Keratinocyte (primary cell): ENCODE measurements around the gene UMODL1. TPM values are rescaled to one million over a fixed set of nuclear protein-coding genes. Genes with fewer than 3 reads are reported as not detected.
A peak's percentile ranks its signal among the peaks of the same experiment; 100 is the strongest.

Experiments
- DNase-seq: peaks from one replicate; pipeline ENCODE4 v3.0.0-alpha.2; 2011; ENCODE audit warnings: low read depth, missing footprints, low spot score
- FAIRE-seq: peaks from 2 replicates; lab custom pipeline; 2011; peaks lifted over from hg19 to GRCh38; lab: Jason Lieb, UNC
- H2AFZ ChIP-seq: 2 replicates; pipeline ENCODE4 v1.6.0; 2012; ENCODE audit warnings: low read length, control low read depth, inconsistent platforms; ENCODE audit not compliant: control insufficient read depth
- H3K27ac ChIP-seq: 2 replicates; pipeline ENCODE4 v1.5.1; 2011; ENCODE audit warnings: low read length; ENCODE audit not compliant: control insufficient read depth, insufficient read depth
- H3K27me3 ChIP-seq: 3 replicates; pipeline ENCODE4 v1.6.0; 2011; ENCODE audit warnings: low read length; ENCODE audit not compliant: control insufficient read depth, insufficient read depth; ENCODE audit errors: extremely low read depth
- H3K36me3 ChIP-seq, 2 experiments: 2 replicates in 1 of 2; 3 replicates in 1 of 2; pipeline ENCODE4 v1.5.1; 2011; ENCODE audit warnings: low read length in 2 of 2, mild to moderate bottlenecking in 1 of 2; ENCODE audit not compliant: control insufficient read depth in 2 of 2, insufficient read depth in 2 of 2; ENCODE audit errors: extremely low read depth in 1 of 2
- H3K4me1 ChIP-seq: 3 replicates; pipeline ENCODE4 v1.5.1; 2011; ENCODE audit warnings: low read length; ENCODE audit not compliant: control insufficient read depth, insufficient read depth; ENCODE audit errors: extremely low read depth
- H3K4me2 ChIP-seq: 3 replicates; pipeline ENCODE4 v1.6.0; 2011; ENCODE audit warnings: low read depth, low read length; ENCODE audit not compliant: control insufficient read depth, insufficient read depth; ENCODE audit errors: extremely low read depth
- H3K4me3 ChIP-seq, 3 experiments: fragments of 200-600 bp in 1 of 3; sonication (generic) in 1 of 3; 2 replicates in 2 of 3; 3 replicates in 1 of 3; pipeline ENCODE4 v1.5.1; 2011 to 2016; ENCODE audit warnings: low read length in 3 of 3, mild to moderate bottlenecking in 3 of 3, control low read depth in 2 of 3, inconsistent platforms in 1 of 3, low read depth in 1 of 3, mixed read lengths in 1 of 3, mixed run types in 1 of 3, moderate library complexity in 1 of 3; ENCODE audit not compliant: control insufficient read depth in 2 of 3, insufficient read depth in 2 of 3; ENCODE audit errors: extremely low read depth in 1 of 3
- H3K79me2 ChIP-seq: 2 replicates; pipeline ENCODE4 v1.6.0; 2012; ENCODE audit warnings: low read length; ENCODE audit not compliant: control insufficient read depth, insufficient read depth
- H3K9ac ChIP-seq: 3 replicates; pipeline ENCODE4 v1.6.0; 2011; ENCODE audit warnings: low read length; ENCODE audit not compliant: control insufficient read depth, insufficient read depth; ENCODE audit errors: extremely low read depth
- H3K9me1 ChIP-seq: 3 replicates; pipeline ENCODE4 v1.6.0; 2011; ENCODE audit warnings: low read length; ENCODE audit not compliant: control insufficient read depth, insufficient read depth; ENCODE audit errors: extremely low read depth
- H3K9me3 ChIP-seq: 2 replicates; pipeline ENCODE4 v1.5.1; 2012; ENCODE audit warnings: low read depth, low read length; ENCODE audit not compliant: control insufficient read depth
- H4K20me1 ChIP-seq: 3 replicates; pipeline ENCODE4 v1.6.0; 2011; ENCODE audit warnings: low read length; ENCODE audit not compliant: control insufficient read depth, insufficient read depth; ENCODE audit errors: extremely low read depth
- EZH2 ChIP-seq: IDR thresholded peaks from one replicate; pipeline ENCODE4 v1.6.1; 2012; ENCODE audit warnings: inconsistent platforms, mild to moderate bottlenecking, low read length, moderate library complexity
- dilution Hi-C: fragments of 300-500 bp; cut with MboI; formaldehyde crosslinking; loops from one replicate; pipeline ENCODE4 v1.7.0; 2020; ENCODE audit warnings: low sequenced_read_pairs; ENCODE audit not compliant: extremely low pct_ligation_motif_present
- polyA plus RNA-seq, 5 experiments: library from polyadenylated mRNA; depleted of rRNA in 3 of 5; stranded (reverse) in 3 of 5; stranded (forward) in 1 of 5; unstranded in 1 of 5; fragments of >200 nt; gene quantifications; 1 replicate in 1 of 5; 2 replicates in 3 of 5; 3 replicates in 1 of 5; pipeline versions ENCODE4 v1.2.1 to v1.2.3, GENCODE V29; 2011 to 2012; ENCODE audit warnings: missing spikeins in 2 of 5, low read depth in 1 of 5, low replicate concordance in 1 of 5
- TF ChIP-seq, protein P1 (sequence below), 3 experiments: IDR thresholded peaks in 1 of 3; conservative IDR thresholded peaks in 1 of 3; optimal IDR thresholded peaks in 1 of 3; 2 replicates in 2 of 3; 3 replicates in 1 of 3; pipeline versions ENCODE3 to v1.5.1; 2011; ENCODE audit warnings: low read length in 3 of 3, mild to moderate bottlenecking in 3 of 3, moderate library complexity in 2 of 3, control low read depth in 1 of 3, inconsistent platforms in 1 of 3; ENCODE audit not compliant: insufficient read depth in 2 of 3; ENCODE audit errors: extremely low read depth in 1 of 3

Gene UMODL1
- polyA plus RNA-seq, 1 donor (not counting 4 experiments of a cell fraction or from before 2014, with no cell fraction given) = 0.03 TPM

DNA sequence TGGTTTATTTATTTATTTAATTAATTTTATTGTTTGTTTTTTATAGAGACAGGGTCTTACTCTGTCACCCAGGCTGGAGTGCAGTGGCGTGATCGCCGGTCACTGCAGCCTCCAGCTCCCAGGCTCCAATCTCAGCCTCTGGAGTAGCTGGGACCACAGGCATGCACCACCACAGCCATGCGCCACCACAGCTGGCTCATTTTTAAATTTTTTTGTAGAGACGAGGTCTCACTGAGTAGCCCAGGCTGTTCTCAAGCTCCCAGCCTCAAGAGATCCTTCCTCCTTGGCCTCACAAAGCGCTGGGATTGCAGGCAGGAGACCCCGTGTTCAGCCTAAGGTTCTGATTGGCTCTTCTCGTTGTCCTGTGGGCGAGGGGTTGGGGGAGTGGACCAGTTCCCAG lies 22.1 kb downstream of the UMODL1 start:
- H3K4me1 ChIP-seq = peaks cover 20% of the 10 kb centered on the region
- dilution Hi-C loops = no loop called here
- H3K36me3 ChIP-seq = no peaks in the 10 kb centered on the region
- no peak for TF ChIP-seq EZH2
- TF ChIP-seq, protein P1, sequence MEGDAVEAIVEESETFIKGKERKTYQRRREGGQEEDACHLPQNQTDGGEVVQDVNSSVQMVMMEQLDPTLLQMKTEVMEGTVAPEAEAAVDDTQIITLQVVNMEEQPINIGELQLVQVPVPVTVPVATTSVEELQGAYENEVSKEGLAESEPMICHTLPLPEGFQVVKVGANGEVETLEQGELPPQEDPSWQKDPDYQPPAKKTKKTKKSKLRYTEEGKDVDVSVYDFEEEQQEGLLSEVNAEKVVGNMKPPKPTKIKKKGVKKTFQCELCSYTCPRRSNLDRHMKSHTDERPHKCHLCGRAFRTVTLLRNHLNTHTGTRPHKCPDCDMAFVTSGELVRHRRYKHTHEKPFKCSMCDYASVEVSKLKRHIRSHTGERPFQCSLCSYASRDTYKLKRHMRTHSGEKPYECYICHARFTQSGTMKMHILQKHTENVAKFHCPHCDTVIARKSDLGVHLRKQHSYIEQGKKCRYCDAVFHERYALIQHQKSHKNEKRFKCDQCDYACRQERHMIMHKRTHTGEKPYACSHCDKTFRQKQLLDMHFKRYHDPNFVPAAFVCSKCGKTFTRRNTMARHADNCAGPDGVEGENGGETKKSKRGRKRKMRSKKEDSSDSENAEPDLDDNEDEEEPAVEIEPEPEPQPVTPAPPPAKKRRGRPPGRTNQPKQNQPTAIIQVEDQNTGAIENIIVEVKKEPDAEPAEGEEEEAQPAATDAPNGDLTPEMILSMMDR (optimal IDR thresholded peaks at IDR 0.05 in 1 of 3, IDR thresholded peaks at IDR 0.05 in 1 of 3, conservative IDR thresholded peaks at IDR 0.05 in 1 of 3; ENCODE audit: extremely low read depth in 1 of 3, insufficient read depth in 2 of 3, low read length in 3 of 3) = no peak
- no peak overlapping the region for H3K4me3 ChIP-seq
- H3K27me3 ChIP-seq = peaks cover 20% of the 10 kb centered on the region
- H3K4me2 ChIP-seq = no peak overlapping the region
- no peak overlapping the region for H2AFZ ChIP-seq
- H3K27ac ChIP-seq = no peak overlapping the region
- H3K9me3 ChIP-seq = no peaks in the 10 kb centered on the region
- DNase-seq (no peak), FAIRE-seq (no peak)
- H3K9me1 ChIP-seq = no peaks in the 10 kb centered on the region
- no peaks in the 10 kb centered on the region for H4K20me1 ChIP-seq
- H3K79me2 ChIP-seq = no peaks in the 10 kb centered on the region
- peak overlapping the region; percentile 26 for H3K9ac ChIP-seq

DNA sequence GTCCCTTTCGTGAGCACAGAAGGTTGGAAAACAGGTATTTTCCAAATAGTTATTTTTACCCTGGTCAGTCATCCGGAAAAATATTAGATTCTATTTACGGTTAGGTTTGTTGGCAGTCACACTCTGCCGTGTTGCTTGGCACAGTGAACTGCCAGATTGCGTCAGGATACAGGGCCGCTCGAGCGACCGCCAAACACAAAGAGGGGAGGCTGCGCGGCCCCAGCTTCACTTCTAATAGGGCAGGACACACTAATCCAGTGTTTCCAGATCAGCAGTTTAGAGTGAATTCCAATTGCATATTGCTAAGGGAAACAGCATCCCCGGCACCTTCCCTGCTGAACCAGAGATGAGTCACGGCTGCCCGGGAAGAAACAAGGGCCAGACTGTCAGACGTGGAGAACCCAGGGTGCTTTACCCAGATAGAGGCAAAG lies 22.9 kb downstream of the UMODL1 start:
- Histone ChIP-seq H3K9me3 (no peaks in the 10 kb centered on the region), H3K9ac (peak overlapping the region; percentile 26), H3K27me3 (peaks cover 20% of the 10 kb centered on the region), H4K20me1 (no peaks in the 10 kb centered on the region), H3K4me2 (peak overlapping the region; percentile 52), H3K27ac (peak overlapping the region; percentile 11), H3K79me2 (no peaks in the 10 kb centered on the region), H3K36me3 (no peaks in the 10 kb centered on the region), H3K9me1 (no peaks in the 10 kb centered on the region), H3K4me3 (no peak overlapping the region), H3K4me1 (peaks cover 21% of the 10 kb centered on the region), H2AFZ (peak overlapping the region; percentile 8)
- no peak for TF ChIP-seq EZH2
- TF ChIP-seq, protein P1 (optimal IDR thresholded peaks at IDR 0.05 in 1 of 3, IDR thresholded peaks at IDR 0.05 in 1 of 3, conservative IDR thresholded peaks at IDR 0.05 in 1 of 3; ENCODE audit: extremely low read depth in 1 of 3, insufficient read depth in 2 of 3, low read length in 3 of 3) = no peak
- FAIRE-seq = peak; percentile 80
- dilution Hi-C loops = no loop called here
- peak; percentile 15 for DNase-seq
